Gastrocnemius medialis (tissue), 4 donors: ENCODE results near the gene CTBP1. TPM values are rescaled to one million over a fixed set of nuclear protein-coding genes. Genes with fewer than 3 reads are reported as not detected.

Experiments
- ATAC-seq, 2 donors: fragments of 150-250 bp; one replicate each; pipeline ENCODE4 v1.9.1; 2016
- DNase-seq, 2 donors: peaks; one replicate each; pipeline ENCODE4 v3.0.0-alpha.2; 2019
- H3K27ac ChIP-seq, 4 donors: fragments of 200-600 bp; sonication (generic); 1 replicate in 1 of 4; 2 replicates in 3 of 4; pipeline ENCODE4 v1.5.1; 2016 to 2018; ENCODE audit warnings: mild to moderate bottlenecking in 2 of 4, moderate library complexity in 1 of 4
- H3K27me3 ChIP-seq, 3 donors: fragments of 200-600 bp; sonication (generic) in 2 of 3; 1 replicate in 1 of 3; 2 replicates in 2 of 3; pipeline versions ENCODE4 v1.5.1 to v1.6.0; 2016 to 2019; ENCODE audit warnings: mild to moderate bottlenecking in 1 of 3, moderate library complexity in 1 of 3
- H3K36me3 ChIP-seq, 2 donors: fragments of 200-600 bp; sonication (generic) in 1 of 2; one replicate each; pipeline ENCODE4 v1.5.1; 2017 to 2018
- H3K4me1 ChIP-seq, 2 donors: fragments of 200-600 bp; sonication (generic) in 1 of 2; one replicate each; pipeline ENCODE4 v1.5.1; 2016 to 2017; ENCODE audit warnings: mild to moderate bottlenecking in 2 of 2
- H3K4me3 ChIP-seq, 4 donors: fragments of 200-600 bp; sonication (generic) in 3 of 4; 1 replicate in 1 of 4; 2 replicates in 3 of 4; pipeline ENCODE4 v1.5.1; 2016 to 2019; ENCODE audit warnings: mild to moderate bottlenecking in 2 of 4
- H3K9me3 ChIP-seq, 3 donors: fragments of 200-600 bp; sonication (generic) in 2 of 3; 1 replicate in 1 of 3; 2 replicates in 2 of 3; pipeline ENCODE4 v1.5.1; 2016 to 2019
- CTCF ChIP-seq, 5 experiments: fragments of 450-650 bp in 3 of 5; fragments of 200-600 bp in 2 of 5; sonication (generic) in 2 of 5; IDR thresholded peaks in 4 of 5; conservative IDR thresholded peaks in 1 of 5; 1 replicate in 4 of 5; 2 replicates in 1 of 5; pipeline ENCODE4 v1.5.1; 2016 to 2019; ENCODE audit warnings: antibody characterized with exemption in 5 of 5, mild to moderate bottlenecking in 3 of 5, moderate library complexity in 3 of 5
- POLR2A ChIP-seq, 2 donors: fragments of 450-650 bp; IDR thresholded peaks; one replicate each; pipeline ENCODE4 v1.6.1; 2017; ENCODE audit warnings: antibody characterized with exemption in 2 of 2, mild to moderate bottlenecking in 2 of 2, moderate library complexity in 2 of 2
- in situ Hi-C, 4 donors: fragments of 200-750 bp; cut with MboI; loops; one replicate each; pipeline versions ENCODE4 v1.15.0 to v1.8.0; 2017; ENCODE audit warnings: low sequenced_read_pairs in 4 of 4
- intact Hi-C: fragments of 100-400 bp; cut with DNase I; formaldehyde crosslinking; loops from one replicate; pipeline ENCODE4 v1.15.1; 2023; ENCODE audit warnings: low total_unique reads
- total RNA-seq, 4 donors: library from RNA; depleted of rRNA; stranded (reverse); fragments of >200 nt; gene quantifications; one replicate each; pipeline versions ENCODE4 v1.1.0 to v1.2.3, GENCODE V29; 2016

Gene CTBP1
- total RNA-seq, 4 donors from 2014 or later: 126 to 224 (median 169) TPM

GRCh38 chr4:1225272-1226143 is 23.4 kb downstream of the CTBP1 start:
- ATAC-seq (no peak), DNase-seq (no peak)
- TF ChIP-seq POLR2A (IDR thresholded peaks at IDR 0.05) (no peak), CTCF (IDR thresholded peaks at IDR 0.05 in 4 of 5, conservative IDR thresholded peaks at IDR 0.05 in 1 of 5) (no peak)
- no peak overlapping the region for H3K4me3 ChIP-seq
- no peaks in the 10 kb centered on the region for H3K9me3 ChIP-seq
- in situ Hi-C loops (no loop called here), intact Hi-C loops (no loop called here)
- no peaks in the 10 kb centered on the region for H3K4me1 ChIP-seq
- no peaks in the 10 kb centered on the region for H3K27me3 ChIP-seq
- H3K36me3 ChIP-seq: peaks cover 4 to 77% of the 10 kb centered on the region in 2 donors
- H3K27ac ChIP-seq: no peak overlapping the region

- in situ Hi-C loops: no loop called here
- no peak for TF ChIP-seq CTCF (IDR thresholded peaks at IDR 0.05 in 4 of 5, conservative IDR thresholded peaks at IDR 0.05 in 1 of 5)
- TF ChIP-seq POLR2A (IDR thresholded peaks at IDR 0.05): no peak
- no peaks in the 10 kb centered on the region for H3K27me3 ChIP-seq
- no peak for ATAC-seq
- H3K4me3 ChIP-seq: no peak overlapping the region
- intact Hi-C loops: no loop called here
- H3K27ac ChIP-seq: no peak overlapping the region
- H3K36me3 ChIP-seq: peaks cover 4 to 67% of the 10 kb centered on the region in 2 donors
- no peaks in the 10 kb centered on the region for H3K4me1 ChIP-seq
- H3K9me3 ChIP-seq: no peaks in the 10 kb centered on the region
- DNase-seq: no peak
Observed at GRCh38 chr4:1223841-1224809, 24.8 kb downstream of the CTBP1 start.

GRCh38 chr4:1222938-1223690 is 25.8 kb downstream of the CTBP1 start:
- ATAC-seq: no peak
- intact Hi-C loops (no loop called here), in situ Hi-C loops (no loop called here)
- H3K4me1 ChIP-seq: no peaks in the 10 kb centered on the region
- H3K36me3 ChIP-seq: peaks cover 4 to 67% of the 10 kb centered on the region in 2 donors
- TF ChIP-seq CTCF (IDR thresholded peaks at IDR 0.05 in 4 of 5, conservative IDR thresholded peaks at IDR 0.05 in 1 of 5) (no peak), POLR2A (IDR thresholded peaks at IDR 0.05) (no peak)
- no peak for DNase-seq
- no peaks in the 10 kb centered on the region for H3K9me3 ChIP-seq
- H3K27me3 ChIP-seq: no peaks in the 10 kb centered on the region
- H3K27ac ChIP-seq: no peak overlapping the region
- H3K4me3 ChIP-seq: no peak overlapping the region

GRCh38 chr4:1222036-1222789 is 26.7 kb downstream of the CTBP1 start:
- Histone ChIP-seq H3K36me3 (peaks cover 4 to 64% of the 10 kb centered on the region in 2 donors), H3K27ac (no peak overlapping the region), H3K4me1 (no peaks in the 10 kb centered on the region), H3K27me3 (no peaks in the 10 kb centered on the region), H3K4me3 (no peak overlapping the region), H3K9me3 (no peaks in the 10 kb centered on the region)
- TF ChIP-seq CTCF (IDR thresholded peaks at IDR 0.05 in 4 of 5, conservative IDR thresholded peaks at IDR 0.05 in 1 of 5): no peak
- TF ChIP-seq POLR2A (IDR thresholded peaks at IDR 0.05): no peak
- ATAC-seq (no peak), DNase-seq (no peak)
- intact Hi-C loops: no loop called here
- in situ Hi-C loops: no loop called here
